ENCODE data around the gene UBXN4. TPM values are rescaled to one million over a fixed set of nuclear protein-coding genes. Genes with fewer than 3 reads are reported as not detected.

Gene UBXN4
- total and polyA plus RNA-seq, 2 of the 13 experiments (the other 11 are each of a cell fraction or from before 2014, with no cell fraction given) = 74.2 to 104 TPM

- no peak for TF ChIP-seq ZNF800 (CRISPR knock-in tag; IDR thresholded peaks at IDR 0.05)
- no peak for TF ChIP-seq ONECUT2 (CRISPR knock-in tag; IDR thresholded peaks at IDR 0.05)
- no peak for TF ChIP-seq NR2F1 (CRISPR knock-in tag; IDR thresholded peaks at IDR 0.05)
- TF ChIP-seq MAFG (CRISPR knock-in tag; IDR thresholded peaks at IDR 0.05) = peak; percentile 69; the same call in 1 of the 2 replicates
- TF ChIP-seq RNF2 (conservative IDR thresholded peaks at IDR 0.05; ENCODE audit: low read depth) = 0 out of 2 replicates have a peak, but pooled peaks have one; percentile 0
- TF ChIP-seq SKI (IDR thresholded peaks at IDR 0.05; ENCODE audit: partially characterized antibody) = no peak
- TF ChIP-seq DNMT3B (CRISPR knock-in tag; conservative IDR thresholded peaks at IDR 0.05) = 0 out of 2 replicates have a peak, but pooled peaks have one; percentile 40
- TF ChIP-seq RBFOX2 (IDR thresholded peaks at IDR 0.05; ENCODE audit: low read depth, low read length) = peak; percentile 71
- 0 out of 2 replicates have a peak, but pooled peaks have one; percentile 8 for TF ChIP-seq ZNF547 (CRISPR knock-in tag; IDR thresholded peaks at IDR 0.05)
- 0 out of 2 replicates have a peak, but pooled peaks have one; percentile 0 for TF ChIP-seq PHF8 (CRISPR knock-in tag; IDR thresholded peaks at IDR 0.05)
- 0 out of 2 replicates have a peak, but pooled peaks have one; percentile 12 for TF ChIP-seq ZSCAN12 (CRISPR knock-in tag; IDR thresholded peaks at IDR 0.05)
- peak; percentile 71 for TF ChIP-seq ZFX (CRISPR knock-in tag; IDR thresholded peaks at IDR 0.05; ENCODE audit: low read depth)
- TF ChIP-seq ZNF20 (CRISPR knock-in tag; IDR thresholded peaks at IDR 0.05) = peak; percentile 95
- TF ChIP-seq ETV6 (CRISPR knock-in tag; conservative IDR thresholded peaks at IDR 0.05) = no peak
- TF ChIP-seq ZNF329 (CRISPR knock-in tag; IDR thresholded peaks at IDR 0.05; ENCODE audit: low read depth) = 0 out of 2 replicates have a peak, but pooled peaks have one; percentile 9
- TF ChIP-seq ZSCAN22 (CRISPR knock-in tag; IDR thresholded peaks at IDR 0.05) = no peak
- TF ChIP-seq ZNF234 (CRISPR knock-in tag; conservative IDR thresholded peaks at IDR 0.05) = no peak
- TF ChIP-seq CEBPG (CRISPR knock-in tag; IDR thresholded peaks at IDR 0.05) = peak; percentile 20; the same call in 1 of the 2 replicates
- TF ChIP-seq RELA (CRISPR knock-in tag; IDR thresholded peaks at IDR 0.05) = 0 out of 2 replicates have a peak, but pooled peaks have one; percentile 28
These were observed 686 bp downstream of the UBXN4 start (continued) for GRCh38 chr2:135742325-135742757.

All from HepG2 (cell line).